Dermis microvascular lymphatic vessel endothelial cell (primary cell): Measurements from ENCODE around the gene MTMR1. TPM values are rescaled to one million over a fixed set of nuclear protein-coding genes. Genes with fewer than 3 reads are reported as not detected.

Experiments used
- DNase-seq, 2 donors: peaks; one replicate each; pipeline versions ENCODE4 v3.0.0 to v3.0.0-alpha.2; 2010; ENCODE audit warnings: low read depth in 2 of 2
- total RNA-seq: library from RNA; depleted of rRNA; stranded (reverse); fragments of >200 nt; gene quantifications from 2 replicates; pipeline ENCODE4 v1.2.1, GENCODE V29; 2014

Gene MTMR1
- total RNA-seq, 1 donor from 2014 or later, result 12.8 TPM

- no peak for DNase-seq
Observed at GRCh38 chrX:150777328-150777992, 84.3 kb downstream of the MTMR1 start.

GRCh38 chrX:150779385-150779784 lies 86.2 kb downstream of the MTMR1 start:
- DNase-seq, result no peak

- no peak for DNase-seq
Observed at GRCh38 chrX:150781677-150782076, 88.5 kb downstream of the MTMR1 start.

- no peak for DNase-seq
Observed at GRCh38 chrX:150790021-150790420, 96.8 kb downstream of the MTMR1 start.

GRCh38 chrX:150792949-150793527 lies 99.8 kb downstream of the MTMR1 start:
- no peak for DNase-seq

GRCh38 chrX:150805736-150806135 lies 112.5 kb downstream of the MTMR1 start:
- no peak for DNase-seq

GRCh38 chrX:150806827-150807226 lies 113.6 kb downstream of the MTMR1 start:
- no peak for DNase-seq

- no peak for DNase-seq
Observed at GRCh38 chrX:150813922-150814321, 120.7 kb downstream of the MTMR1 start.

Other genes starting within 250 kb of the MTMR1 start
- 11.4 and 13.9 TPM in 2 replicates for gene MTM1, start 124.8 kb upstream of the MTMR1 start, total RNA-seq
- 27.7 and 39.2 TPM in 2 replicates for gene CD99L2, start 205.3 kb downstream of the MTMR1 start, total RNA-seq